DND-41 (cell line): ENCODE measurements around the gene FOXK1.

ENCODE experiments used
- ATAC-seq: fragments of 200-7000 bp; cut with Tn5 transposase; 3 replicates; pipeline ENCODE4 v1.9.1; 2021; ENCODE audit warnings: low read depth; ENCODE audit not compliant: insufficient read depth
- DNase-seq: peaks from one replicate; pipeline ENCODE4 v3.0.0-alpha.2; 2020
- H2AFZ ChIP-seq: 2 replicates; pipeline ENCODE4 v1.6.0; 2012; ENCODE audit warnings: low read depth, low read length
- H3K27ac ChIP-seq: 2 replicates; pipeline ENCODE4 v1.5.1; 2012; ENCODE audit warnings: low read length, inconsistent platforms
- H3K27me3 ChIP-seq: fragments of 200-600 bp; sonication (generic); 2 replicates; pipeline ENCODE4 v1.6.0; 2012; ENCODE audit warnings: low read length, mild to moderate bottlenecking, inconsistent platforms; ENCODE audit not compliant: insufficient read depth, poor library complexity
- H3K36me3 ChIP-seq: 2 replicates; pipeline ENCODE4 v1.5.1; 2012; ENCODE audit warnings: low read length, inconsistent platforms; ENCODE audit not compliant: insufficient read depth
- H3K4me1 ChIP-seq: 2 replicates; pipeline ENCODE4 v1.5.1; 2012; ENCODE audit warnings: mild to moderate bottlenecking, low read length; ENCODE audit not compliant: insufficient read depth
- H3K4me2 ChIP-seq: 2 replicates; pipeline ENCODE4 v1.6.0; 2012; ENCODE audit warnings: mild to moderate bottlenecking, moderate library complexity, low read length, inconsistent platforms; ENCODE audit not compliant: insufficient read depth
- H3K4me3 ChIP-seq, 2 experiments: fragments of 200-600 bp in 1 of 2; shearing (Covaris generic) in 1 of 2; 2 replicates each; pipeline ENCODE4 v1.5.1; 2012 to 2016; ENCODE audit warnings: inconsistent platforms in 2 of 2, low read length in 2 of 2, mild to moderate bottlenecking in 2 of 2, low read depth in 1 of 2, moderate library complexity in 1 of 2
- H3K79me2 ChIP-seq: 2 replicates; pipeline ENCODE4 v1.6.0; 2012; ENCODE audit warnings: low read length, inconsistent platforms; ENCODE audit not compliant: insufficient read depth
- H3K9ac ChIP-seq: 2 replicates; pipeline ENCODE4 v1.6.0; 2012; ENCODE audit warnings: low read depth, mild to moderate bottlenecking, inconsistent platforms, low read length, moderate library complexity
- H3K9me3 ChIP-seq: 2 replicates; pipeline ENCODE4 v1.5.1; 2012; ENCODE audit warnings: low read length, moderate library complexity, mild to moderate bottlenecking, inconsistent platforms; ENCODE audit not compliant: insufficient read depth, severe bottlenecking
- H4K20me1 ChIP-seq: 2 replicates; pipeline ENCODE4 v1.6.0; 2012; ENCODE audit warnings: low read length; ENCODE audit not compliant: insufficient read depth
- CTCF ChIP-seq: IDR thresholded peaks from 2 replicates; pipeline ENCODE4 v1.5.1; 2012; ENCODE audit warnings: borderline replicate concordance, low read length, moderate library complexity, mild to moderate bottlenecking; ENCODE audit not compliant: poor library complexity, severe bottlenecking; ENCODE audit errors: extremely low read depth
- EZH2 ChIP-seq: IDR thresholded peaks from 3 replicates; pipeline ENCODE4 v1.6.1; 2012; ENCODE audit warnings: borderline replicate concordance, low read depth, mild to moderate bottlenecking, moderate library complexity, low read length, inconsistent platforms; ENCODE audit not compliant: severe bottlenecking

The FOXK1 gene

GRCh38 chr7:4657640-4658417, 24.3 kb upstream of the FOXK1 start:
- H3K36me3 ChIP-seq, result no peaks in the 10 kb centered on the region
- TF ChIP-seq EZH2 (no peak), CTCF (no peak)
- H3K4me1 ChIP-seq, result no peaks in the 10 kb centered on the region
- H4K20me1 ChIP-seq, result no peaks in the 10 kb centered on the region
- H2AFZ ChIP-seq, result no peak overlapping the region
- no peak overlapping the region for H3K4me2 ChIP-seq
- H3K27ac ChIP-seq, result no peak overlapping the region
- H3K27me3 ChIP-seq, result no peaks in the 10 kb centered on the region
- DNase-seq, result no peak
- H3K79me2 ChIP-seq, result no peaks in the 10 kb centered on the region
- H3K9me3 ChIP-seq, result peaks cover 15% of the 10 kb centered on the region
- H3K9ac ChIP-seq, result no peak overlapping the region
- ATAC-seq, result no peak
- H3K4me3 ChIP-seq, result no peak overlapping the region

- Histone ChIP-seq H3K4me1 (no peaks in the 10 kb centered on the region), H3K4me2 (no peak overlapping the region), H3K9me3 (peaks cover 15% of the 10 kb centered on the region), H3K27ac (no peak overlapping the region), H3K4me3 (no peak overlapping the region), H3K79me2 (no peaks in the 10 kb centered on the region), H4K20me1 (no peaks in the 10 kb centered on the region), H2AFZ (peak overlapping the region; percentile 36; the same call in 1 of the 2 replicates), H3K27me3 (no peaks in the 10 kb centered on the region), H3K36me3 (no peaks in the 10 kb centered on the region), H3K9ac (no peak overlapping the region)
- DNase-seq (peak; percentile 50), ATAC-seq (no peak)
- TF ChIP-seq CTCF (peak; percentile 58), EZH2 (no peak)
These were observed 22.4 kb upstream of the FOXK1 start for GRCh38 chr7:4659551-4660286.

- no peaks in the 10 kb centered on the region for H3K27me3 ChIP-seq
- no peak for TF ChIP-seq CTCF
- TF ChIP-seq EZH2, result no peak
- ATAC-seq, result no peak
These were observed 20.2 kb upstream of the FOXK1 start for GRCh38 chr7:4661871-4662270.

More at GRCh38 chr7:4661871-4662270, 20.2 kb upstream of the FOXK1 start:
- Histone ChIP-seq H3K36me3 (no peaks in the 10 kb centered on the region), H3K4me2 (no peak overlapping the region), H4K20me1 (no peaks in the 10 kb centered on the region), H3K9me3 (peaks cover 15% of the 10 kb centered on the region), H3K4me3 (no peak overlapping the region), H3K4me1 (no peaks in the 10 kb centered on the region), H3K79me2 (no peaks in the 10 kb centered on the region), H2AFZ (no peak overlapping the region), H3K9ac (no peak overlapping the region), H3K27ac (no peak overlapping the region)
- DNase-seq, result no peak
